ENCODE measurements around the gene C1orf116.

The C1orf116 gene

DNA sequence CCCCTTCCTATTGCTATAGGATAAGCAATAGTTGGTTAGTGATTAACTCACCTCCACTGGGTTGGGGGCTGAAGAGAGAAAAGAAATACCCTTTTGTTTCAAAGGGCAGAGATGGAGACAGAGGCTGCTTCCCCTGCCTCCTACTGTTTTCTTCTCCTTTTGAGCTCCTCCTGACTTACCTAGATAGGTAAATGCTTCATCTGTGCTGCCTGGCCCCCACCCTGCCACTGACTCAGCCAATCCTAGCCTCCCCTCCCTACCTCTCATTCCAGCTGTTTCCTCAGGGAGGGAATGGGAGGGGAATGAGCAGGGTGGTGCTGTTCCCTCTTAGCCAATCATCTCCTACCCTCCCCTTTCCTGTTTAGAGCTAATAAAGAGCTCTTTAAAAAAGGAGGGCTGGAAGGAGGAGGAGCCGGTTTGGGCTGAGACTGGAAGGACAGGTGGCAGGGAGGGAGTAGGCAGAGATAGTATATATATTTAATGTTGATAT is at the start of gene C1orf116:
TSS of gene C1orf116 (minus strand) at position 229 of the 490 bp plus-strand sequence. CDS start 5,158 bp downstream, outside the sequence.
- TF ChIP-seq, protein P1, sequence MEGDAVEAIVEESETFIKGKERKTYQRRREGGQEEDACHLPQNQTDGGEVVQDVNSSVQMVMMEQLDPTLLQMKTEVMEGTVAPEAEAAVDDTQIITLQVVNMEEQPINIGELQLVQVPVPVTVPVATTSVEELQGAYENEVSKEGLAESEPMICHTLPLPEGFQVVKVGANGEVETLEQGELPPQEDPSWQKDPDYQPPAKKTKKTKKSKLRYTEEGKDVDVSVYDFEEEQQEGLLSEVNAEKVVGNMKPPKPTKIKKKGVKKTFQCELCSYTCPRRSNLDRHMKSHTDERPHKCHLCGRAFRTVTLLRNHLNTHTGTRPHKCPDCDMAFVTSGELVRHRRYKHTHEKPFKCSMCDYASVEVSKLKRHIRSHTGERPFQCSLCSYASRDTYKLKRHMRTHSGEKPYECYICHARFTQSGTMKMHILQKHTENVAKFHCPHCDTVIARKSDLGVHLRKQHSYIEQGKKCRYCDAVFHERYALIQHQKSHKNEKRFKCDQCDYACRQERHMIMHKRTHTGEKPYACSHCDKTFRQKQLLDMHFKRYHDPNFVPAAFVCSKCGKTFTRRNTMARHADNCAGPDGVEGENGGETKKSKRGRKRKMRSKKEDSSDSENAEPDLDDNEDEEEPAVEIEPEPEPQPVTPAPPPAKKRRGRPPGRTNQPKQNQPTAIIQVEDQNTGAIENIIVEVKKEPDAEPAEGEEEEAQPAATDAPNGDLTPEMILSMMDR (IDR thresholded peaks at IDR 0.05; ENCODE audit: control insufficient read depth, insufficient read depth, low read depth, low read length, missing control alignments), result no peak
- no peak for DNase-seq (ENCODE audit: low read depth)
- no peak within 1 kb of the TSS for H3K4me3 ChIP-seq (ENCODE audit: control insufficient read depth, low read depth, low read length)

DNA sequence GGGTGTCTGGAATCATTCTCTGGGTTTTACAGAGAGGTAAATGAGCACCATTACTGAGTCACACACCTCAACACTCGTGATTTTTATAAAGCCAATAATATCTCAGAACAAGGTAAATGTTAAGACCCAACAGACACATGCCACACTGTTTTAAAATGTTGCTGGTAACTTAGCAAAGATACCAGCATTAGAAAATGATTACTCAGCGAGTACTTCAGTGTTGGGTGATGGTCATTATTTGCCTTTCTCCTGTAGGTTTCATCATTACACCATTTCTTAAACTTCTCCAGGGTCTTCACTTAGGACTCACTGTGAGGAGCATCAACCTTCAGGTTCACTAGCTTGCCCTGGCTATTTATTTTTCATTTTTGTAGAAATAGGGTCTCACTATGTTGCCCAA is 49.2 kb upstream of the C1orf116 start:
- TF ChIP-seq, protein P1 (IDR thresholded peaks at IDR 0.05; ENCODE audit: control insufficient read depth, insufficient read depth, low read depth, low read length, missing control alignments), result no peak
- H3K4me3 ChIP-seq (ENCODE audit: control insufficient read depth, low read depth, low read length), result no peak overlapping the region
- DNase-seq (ENCODE audit: low read depth), result no peak

DNA sequence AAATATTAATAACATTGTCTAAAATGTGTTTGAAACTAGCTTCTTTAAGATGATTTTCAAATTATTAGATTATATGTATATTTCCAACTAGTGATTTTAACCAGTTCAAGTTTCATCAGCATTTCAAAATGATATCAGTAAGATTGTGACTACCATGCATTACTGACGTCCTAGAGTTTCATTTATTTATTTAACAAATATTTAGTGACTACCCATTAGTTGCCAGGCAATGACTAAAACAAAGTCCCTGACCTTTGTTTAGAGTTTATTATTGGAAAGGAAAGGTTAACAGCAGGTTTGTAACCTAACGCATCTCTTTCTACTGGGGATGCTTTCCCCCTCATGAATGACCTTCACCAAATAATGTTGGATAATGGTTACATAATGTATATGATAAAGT is 48.5 kb upstream of the C1orf116 start:
- DNase-seq (ENCODE audit: low read depth), result no peak
- no peak overlapping the region for H3K4me3 ChIP-seq (ENCODE audit: control insufficient read depth, low read depth, low read length)
- TF ChIP-seq, protein P1 (IDR thresholded peaks at IDR 0.05; ENCODE audit: control insufficient read depth, insufficient read depth, low read depth, low read length, missing control alignments), result no peak

DNA sequence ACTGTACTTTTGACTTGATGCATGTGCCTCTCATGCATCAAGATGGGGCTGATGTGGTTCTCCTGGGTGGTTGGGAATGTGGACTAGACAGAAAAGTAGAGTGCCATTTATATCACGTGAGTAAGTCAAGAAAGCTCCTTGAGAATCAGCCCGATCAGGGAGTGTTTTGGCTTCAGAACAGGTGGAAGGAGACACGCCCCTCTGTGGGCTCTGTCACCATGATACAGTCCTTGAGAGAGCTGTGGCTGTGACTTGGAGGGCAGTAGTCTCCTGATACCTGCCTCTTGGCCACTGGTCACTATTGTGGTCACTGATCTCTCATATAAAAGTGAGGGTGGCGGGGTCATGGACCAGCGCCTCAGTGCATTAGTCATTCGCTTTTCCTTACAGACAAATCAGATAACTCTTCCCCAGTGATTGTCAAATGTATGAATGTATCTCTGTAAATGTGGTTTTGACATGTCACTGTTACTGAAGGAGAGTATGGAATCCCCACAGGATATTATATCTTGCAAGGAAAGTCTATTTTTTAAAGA is 47.2 kb upstream of the C1orf116 start:
- DNase-seq (ENCODE audit: low read depth), result no peak
- TF ChIP-seq, protein P1 (IDR thresholded peaks at IDR 0.05; ENCODE audit: control insufficient read depth, insufficient read depth, low read depth, low read length, missing control alignments), result no peak
- no peak overlapping the region for H3K4me3 ChIP-seq (ENCODE audit: control insufficient read depth, low read depth, low read length)

DNA sequence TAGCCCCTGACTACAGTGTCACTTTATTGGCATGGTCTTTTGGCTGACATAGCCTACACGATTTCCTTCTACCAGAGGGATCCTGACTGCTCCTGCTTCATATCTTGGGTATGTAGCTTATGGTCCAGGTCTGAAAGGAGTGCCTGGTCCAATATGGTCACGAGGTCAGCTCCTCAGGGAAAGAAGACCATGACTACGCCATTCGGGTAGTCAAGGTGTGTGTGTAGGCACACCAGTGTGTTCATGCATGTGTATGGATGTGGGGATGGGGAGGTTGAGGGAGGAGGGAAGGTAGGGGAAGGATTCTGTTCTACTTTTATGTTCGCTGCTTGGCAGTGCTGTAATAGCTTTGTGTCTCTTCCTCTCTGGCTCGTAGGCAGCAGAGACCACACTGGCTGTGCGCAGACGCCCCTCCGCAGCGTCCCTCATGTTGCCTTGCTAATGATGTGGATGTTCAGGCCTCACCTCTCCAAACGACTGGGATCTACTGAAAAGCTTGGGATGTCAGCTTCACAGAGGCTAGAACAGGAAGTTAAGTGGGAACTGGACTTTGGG is 46.1 kb upstream of the C1orf116 start:
- no peak overlapping the region for H3K4me3 ChIP-seq (ENCODE audit: control insufficient read depth, low read depth, low read length)
- no peak for DNase-seq (ENCODE audit: low read depth)
- TF ChIP-seq, protein P1 (IDR thresholded peaks at IDR 0.05; ENCODE audit: control insufficient read depth, insufficient read depth, low read depth, low read length, missing control alignments), result no peak

DNA sequence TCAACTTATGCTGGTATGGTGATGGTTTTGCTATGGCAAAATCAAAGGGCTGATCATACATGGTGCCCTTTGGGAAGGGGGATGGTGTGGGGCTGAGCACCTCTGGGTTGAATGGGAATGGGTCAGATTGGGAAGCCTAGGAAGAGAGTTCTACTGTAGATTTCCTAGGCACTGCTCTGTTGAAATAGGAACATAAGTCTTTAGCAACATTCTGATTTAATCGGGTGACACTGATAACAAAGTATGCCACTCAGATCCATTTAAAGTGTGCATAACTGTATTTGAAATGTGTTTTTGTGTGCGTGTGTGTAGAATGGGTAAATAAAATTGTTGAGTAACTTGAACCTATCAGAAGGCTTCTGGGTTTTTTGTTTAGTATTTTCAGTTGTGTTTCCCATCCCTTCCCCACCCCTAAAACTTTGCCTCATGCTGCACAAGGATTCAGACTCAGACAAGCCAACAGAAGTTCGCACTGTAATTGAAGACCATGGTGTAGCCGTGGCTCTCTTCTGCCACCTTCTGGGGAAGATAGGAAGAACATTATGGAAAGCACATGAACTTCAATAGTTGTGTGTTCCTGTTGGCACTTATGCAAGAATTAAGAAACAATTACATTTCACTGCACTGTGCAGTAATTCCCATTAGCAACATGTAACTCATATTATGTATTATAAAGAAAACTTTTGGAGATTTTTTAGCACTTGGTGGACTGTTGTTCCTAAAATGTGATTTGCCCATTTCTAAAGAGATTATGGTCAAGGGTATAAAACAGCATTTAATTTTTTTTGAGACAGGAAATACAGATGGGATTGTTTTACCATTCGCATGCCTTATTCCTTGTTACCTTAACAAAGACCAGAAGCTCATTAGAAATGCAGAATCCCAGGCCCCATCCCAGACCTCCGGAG is 45.2 kb upstream of the C1orf116 start:
- TF ChIP-seq, protein P1 (IDR thresholded peaks at IDR 0.05; ENCODE audit: control insufficient read depth, insufficient read depth, low read depth, low read length, missing control alignments), result peak; percentile 92
- peak; percentile 52 for DNase-seq (ENCODE audit: low read depth)
- no peak overlapping the region for H3K4me3 ChIP-seq (ENCODE audit: control insufficient read depth, low read depth, low read length)

All from AG09309 (cell line).